HG02610 (cell line): ENCODE results near the gene PSENEN.

Experiments used
- ATAC-seq: cut with Tn5 transposase; IDR thresholded peaks from one replicate; pipeline ENCODE4 v1.9.1; 2021; ENCODE audit warnings: mild to moderate bottlenecking, moderate library complexity; ENCODE audit not compliant: unreplicated experiment

PSENEN gene

GRCh38 chr19:35745328-35746086 is at the start of gene PSENEN, which contains the start of gene U2AF1L4:
Gene PSENEN (plus strand): TSS chr19:35745651. CDS start chr19:35745931, 280 bp downstream.
Gene U2AF1L4 (minus strand): TSS chr19:35745418. CDS start chr19:35745391, 27 bp downstream.
- peak; percentile 39 for ATAC-seq

GRCh38 chr19:35695895-35696422 is 49.5 kb upstream of the PSENEN start:
- ATAC-seq: no peak

GRCh38 chr19:35696835-35697234 is 48.6 kb upstream of the PSENEN start:
- ATAC-seq: peak; percentile 46

- peak; percentile 92 for ATAC-seq
These were observed 43.0 kb upstream of the PSENEN start for GRCh38 chr19:35702223-35703012.

- no peak for ATAC-seq
These were observed 42.1 kb upstream of the PSENEN start for GRCh38 chr19:35703343-35703742.

- ATAC-seq: no peak
These were observed 41.2 kb upstream of the PSENEN start, which contains the start of gene ZBTB32 for GRCh38 chr19:35704218-35704617. Gene ZBTB32 (plus strand): TSS chr19:35704558. CDS start chr19:35714627, 10,069 bp downstream.

- no peak for ATAC-seq
These were observed 37.1 kb upstream of the PSENEN start for GRCh38 chr19:35708391-35708790.

GRCh38 chr19:35710784-35711723 is 34.4 kb upstream of the PSENEN start:
- peak; percentile 27 for ATAC-seq

- peak; percentile 19 for ATAC-seq
These were observed 32.6 kb upstream of the PSENEN start for GRCh38 chr19:35712567-35713505.

- no peak for ATAC-seq
These were observed 32.0 kb upstream of the PSENEN start for GRCh38 chr19:35713506-35713850.

- no peak for ATAC-seq
These were observed 31.5 kb upstream of the PSENEN start for GRCh38 chr19:35713904-35714495.

- no peak for ATAC-seq
These were observed 30.7 kb upstream of the PSENEN start for GRCh38 chr19:35714601-35715354.

GRCh38 chr19:35715355-35715809 is 30.1 kb upstream of the PSENEN start:
- ATAC-seq: no peak

- ATAC-seq: no peak
These were observed 29.3 kb upstream of the PSENEN start for GRCh38 chr19:35715981-35716800.

- peak; percentile 58 for ATAC-seq
These were observed 28.4 kb upstream of the PSENEN start for GRCh38 chr19:35716801-35717664.

- ATAC-seq: peak; percentile 46
These were observed 27.6 kb upstream of the PSENEN start, which contains the start of gene KMT2B for GRCh38 chr19:35717665-35718344. Gene KMT2B (plus strand): TSS chr19:35718003. CDS start chr19:35718019, 16 bp downstream.
